Epithelial cell of proximal tubule (primary cell): ENCODE results near the gene NKD2. TPM values are rescaled to one million over a fixed set of nuclear protein-coding genes. Genes with fewer than 3 reads are reported as not detected.

Experiments used
- DNase-seq: peaks from one replicate; pipeline ENCODE4 v3.0.0-alpha.2; 2011; ENCODE audit warnings: low read depth
- H3K4me3 ChIP-seq: 2 replicates; pipeline ENCODE4 v1.5.1; 2011; ENCODE audit warnings: low read depth, mild to moderate bottlenecking, low read length
- CTCF ChIP-seq: conservative IDR thresholded peaks from 2 replicates; pipeline ENCODE4 v1.5.1; 2012; ENCODE audit warnings: low read depth, mild to moderate bottlenecking, low read length
- total RNA-seq: library from RNA; depleted of rRNA; stranded (reverse); fragments of >200 nt; gene quantifications from 2 replicates; pipeline ENCODE4 v1.2.3, GENCODE V29; 2015

The NKD2 gene
- total RNA-seq, 1 donor from 2014 or later, result not detected

GRCh38 chr5:1013238-1013947, 4.8 kb downstream of the NKD2 start:
- no peak overlapping the region for H3K4me3 ChIP-seq
- TF ChIP-seq CTCF, result no peak
- no peak for DNase-seq

GRCh38 chr5:1013948-1014301, 5.3 kb downstream of the NKD2 start:
- DNase-seq, result no peak
- H3K4me3 ChIP-seq, result no peak overlapping the region
- TF ChIP-seq CTCF, result no peak

GRCh38 chr5:1014346-1014745, 5.7 kb downstream of the NKD2 start:
- DNase-seq, result no peak
- no peak for TF ChIP-seq CTCF
- no peak overlapping the region for H3K4me3 ChIP-seq

- H3K4me3 ChIP-seq, result no peak overlapping the region
- no peak for TF ChIP-seq CTCF
- DNase-seq, result no peak
These were observed 6.2 kb downstream of the NKD2 start for GRCh38 chr5:1014781-1015221.

GRCh38 chr5:1015507-1015906, 6.9 kb downstream of the NKD2 start:
- no peak overlapping the region for H3K4me3 ChIP-seq
- TF ChIP-seq CTCF, result no peak
- no peak for DNase-seq

- DNase-seq, result no peak
- H3K4me3 ChIP-seq, result no peak overlapping the region
- TF ChIP-seq CTCF, result no peak
These were observed 7.4 kb downstream of the NKD2 start for GRCh38 chr5:1016036-1016435.

GRCh38 chr5:1016476-1016875, 7.9 kb downstream of the NKD2 start:
- H3K4me3 ChIP-seq, result no peak overlapping the region
- no peak for DNase-seq
- no peak for TF ChIP-seq CTCF
